Activated B cell treated with CpG ODN at 0.5 μM for 24 hours (primary cell): ENCODE measurements around the gene CYGB. TPM values are rescaled to one million over a fixed set of nuclear protein-coding genes. Genes with fewer than 3 reads are reported as not detected.
"Not testable (repeated sequence)": the region's sequence is repeated elsewhere in the genome, so short reads cannot be mapped to it uniquely, and the experiment has no call there.

Experiments used
- ATAC-seq: fragments of 200-7000 bp; cut with Tn5 transposase; one replicate; pipeline ENCODE4 v1.10.0; 2021; ENCODE audit warnings: low read depth, mild to moderate bottlenecking, moderate library complexity
- CTCF ChIA-PET: fragments of 350-600 bp; sonication (Branson Sonifier 250); formaldehyde crosslinking; loops from one replicate; lab custom pipeline; 2021; ENCODE audit warnings: antibody characterized with exemption; lab: Charles Lee
- POLR2A ChIA-PET: fragments of 350-600 bp; sonication (Branson Sonifier 250); formaldehyde crosslinking; loops from one replicate; lab custom pipeline; 2021; ENCODE audit warnings: antibody characterized with exemption; lab: Charles Lee
- DNase-seq: peaks from one replicate; pipeline ENCODE4 v3.0.0; 2022
- H3K27ac Mint-ChIP-seq: one replicate; pipeline ENCODE4 v1.8.0; 2020; ENCODE audit warnings: mixed read lengths
- H3K27me3 Mint-ChIP-seq: one replicate; pipeline ENCODE4 v1.8.0; 2021; ENCODE audit warnings: mixed read lengths
- H3K36me3 Mint-ChIP-seq: one replicate; pipeline ENCODE4 v1.8.0; 2021; ENCODE audit warnings: low read depth, mixed read lengths
- H3K4me1 Mint-ChIP-seq: one replicate; pipeline ENCODE4 v1.8.0; 2021; ENCODE audit warnings: mixed read lengths
- H3K4me3 Mint-ChIP-seq: one replicate; pipeline ENCODE4 v1.8.0; 2020; ENCODE audit warnings: mild to moderate bottlenecking, mixed read lengths
- H3K9me3 Mint-ChIP-seq: one replicate; pipeline ENCODE4 v1.8.0; 2020; ENCODE audit warnings: mixed read lengths
- CTCF ChIP-seq: fragments of 200-600 bp; IDR thresholded peaks from one replicate; pipeline ENCODE4 v1.8.0; 2022; ENCODE audit warnings: antibody characterized with exemption, mild to moderate bottlenecking
- intact Hi-C: fragments of 100-400 bp; cut with micrococcal nuclease; formaldehyde crosslinking; loops from one replicate; pipeline ENCODE4 v1.15.1; 2024
- total RNA-seq: library from RNA; stranded (reverse); gene quantifications from 2 replicates; pipeline ENCODE4 v1.2.3, GENCODE V29; 2022

The CYGB gene
- total RNA-seq, 1 donor from 2014 or later = 0.49 TPM

GRCh38 chr17:76537288-76537577, 276 bp downstream of the CYGB start:
- no peak for TF ChIP-seq CTCF
- ChIA-PET CTCF (interaction anchor here (1.5 to 1.6 kb wide), 2 partner anchors 10 to 14 kb away, joined by 5 to 8 read pairs; no protein-coding TSS in a partner anchor), POLR2A (interaction anchor here (2.3 kb wide), 1 partner anchor 9 kb away, joined by 25 read pairs; no protein-coding TSS in a partner anchor)
- intact Hi-C loops = no loop called here
- H3K36me3 Mint-ChIP-seq = no peaks in the 10 kb centered on the region
- no peak for DNase-seq
- no peak overlapping the region for H3K27ac Mint-ChIP-seq
- ATAC-seq = no peak
- no peaks in the 10 kb centered on the region for H3K9me3 Mint-ChIP-seq
- peaks cover 16% of the 10 kb centered on the region for H3K27me3 Mint-ChIP-seq
- H3K4me3 Mint-ChIP-seq = no peak overlapping the region
- peaks cover 24% of the 10 kb centered on the region for H3K4me1 Mint-ChIP-seq

- POLR2A ChIA-PET = interaction anchor here (1.0 to 2.3 kb wide), 2 partner anchors 9 to 136 kb away, joined by 3 to 25 read pairs; no protein-coding TSS in a partner anchor
- no peak overlapping the region for H3K27ac Mint-ChIP-seq
- no peak for ATAC-seq
Measured at GRCh38 chr17:76536511-76537287, 810 bp downstream of the CYGB start.

GRCh38 chr17:76535788-76536510, 1.6 kb downstream of the CYGB start:
- peaks cover 33% of the 10 kb centered on the region for H3K4me1 Mint-ChIP-seq
- H3K9me3 Mint-ChIP-seq = no peaks in the 10 kb centered on the region
- no peak for ATAC-seq
- H3K27me3 Mint-ChIP-seq = peaks cover 16% of the 10 kb centered on the region
- no peak overlapping the region for H3K4me3 Mint-ChIP-seq
- no peak for DNase-seq
- peaks cover 4% of the 10 kb centered on the region for H3K36me3 Mint-ChIP-seq
- H3K27ac Mint-ChIP-seq = no peak overlapping the region
- no peak for TF ChIP-seq CTCF
- intact Hi-C loops = no loop called here
- CTCF ChIA-PET = interaction anchor here (1.0 to 1.6 kb wide), 3 partner anchors 11 to 88 kb away, joined by 3 to 8 read pairs (median 5); no protein-coding TSS in a partner anchor
- POLR2A ChIA-PET = interaction anchor here (0.8 to 2.3 kb wide), 3 partner anchors 8 to 136 kb away, joined by 3 to 25 read pairs (median 3); no protein-coding TSS in a partner anchor

More at GRCh38 chr17:76536511-76537287, 810 bp downstream of the CYGB start:
- CTCF ChIA-PET = interaction anchor here (1.0 to 1.6 kb wide), 3 partner anchors 10 to 88 kb away, joined by 3 to 8 read pairs (median 5); no protein-coding TSS in a partner anchor
- TF ChIP-seq CTCF = no peak
- Mint-ChIP-seq H3K36me3 (peaks cover 3% of the 10 kb centered on the region), H3K9me3 (no peaks in the 10 kb centered on the region), H3K27me3 (peaks cover 16% of the 10 kb centered on the region), H3K4me1 (peaks cover 29% of the 10 kb centered on the region), H3K4me3 (peak overlapping the region; percentile 59)
- intact Hi-C loops = no loop called here
- DNase-seq = no peak

- H3K36me3 Mint-ChIP-seq = peaks cover 4% of the 10 kb centered on the region
- intact Hi-C loops = no loop called here
- ChIA-PET CTCF (no interaction called here), POLR2A (interaction anchor here (0.8 kb wide), 1 partner anchor 22 kb away, joined by 3 read pairs; no protein-coding TSS in a partner anchor)
- H3K9me3 Mint-ChIP-seq = no peaks in the 10 kb centered on the region
- no peak for DNase-seq
- H3K4me3 Mint-ChIP-seq = no peak overlapping the region
- no peak for TF ChIP-seq CTCF
- H3K27me3 Mint-ChIP-seq = peaks cover 16% of the 10 kb centered on the region
- H3K27ac Mint-ChIP-seq = no peak overlapping the region
- H3K4me1 Mint-ChIP-seq = peaks cover 32% of the 10 kb centered on the region
- ATAC-seq = no peak
Measured at GRCh38 chr17:76534831-76535732, 2.4 kb downstream of the CYGB start.

GRCh38 chr17:76533640-76534359, 3.7 kb downstream of the CYGB start:
- H3K36me3 Mint-ChIP-seq, H3K9me3 Mint-ChIP-seq, intact Hi-C loops, H3K27ac Mint-ChIP-seq, H3K4me3 Mint-ChIP-seq, DNase-seq, ATAC-seq, H3K27me3 Mint-ChIP-seq: not testable (repeated sequence)
- H3K4me1 Mint-ChIP-seq = peaks cover 39% of the 10 kb centered on the region
- POLR2A ChIA-PET = interaction anchor here (0.7 kb wide), 1 partner anchor 23 kb away, joined by 4 read pairs; no protein-coding TSS in a partner anchor
- CTCF ChIA-PET = interaction anchor here (0.6 to 1.9 kb wide), 3 partner anchors 12 to 166 kb away, joined by 3 to 4 read pairs (median 4); no protein-coding TSS in a partner anchor
